Tibial artery (tissue), 4 donors: ENCODE measurements around the gene NFX1.
"Not testable (repeated sequence)": the region's sequence is repeated elsewhere in the genome, so short reads cannot be mapped to it uniquely, and the experiment has no call there.

Experiments used
- DNase-seq, 2 donors: peaks; one replicate each; pipeline ENCODE4 v3.0.0-alpha.2; 2019
- H3K27ac ChIP-seq, 2 donors: fragments of 200-600 bp; sonication (generic) in 1 of 2; 1 replicate in 1 of 2; 2 replicates in 1 of 2; pipeline ENCODE4 v1.5.1; 2018 to 2019; ENCODE audit warnings: mild to moderate bottlenecking in 1 of 2
- H3K27me3 ChIP-seq, 2 donors: fragments of 200-600 bp; sonication (generic) in 1 of 2; one replicate each; pipeline versions ENCODE4 v1.5.1 to v1.6.0; 2016 to 2019
- H3K36me3 ChIP-seq, 3 donors: fragments of 200-600 bp; sonication (generic) in 2 of 3; one replicate each; pipeline ENCODE4 v1.5.1; 2016 to 2019; ENCODE audit warnings: mild to moderate bottlenecking in 2 of 3
- H3K4me1 ChIP-seq, 4 donors: fragments of 200-600 bp; sonication (generic) in 2 of 4; 1 replicate in 3 of 4; 2 replicates in 1 of 4; pipeline ENCODE4 v1.5.1; 2016 to 2019
- H3K4me3 ChIP-seq, 2 donors: fragments of 200-600 bp; sonication (generic) in 1 of 2; 1 replicate in 1 of 2; 2 replicates in 1 of 2; pipeline ENCODE4 v1.5.1; 2018 to 2019; ENCODE audit warnings: mild to moderate bottlenecking in 2 of 2
- H3K9me3 ChIP-seq, 3 donors: fragments of 200-600 bp; sonication (generic) in 1 of 3; one replicate each; pipeline ENCODE4 v1.5.1; 2016 to 2019
- CTCF ChIP-seq, 2 experiments: fragments of 200-600 bp in 1 of 2; fragments of 450-650 bp in 1 of 2; IDR thresholded peaks; one replicate each; pipeline ENCODE4 v1.5.1; 2017 to 2019; ENCODE audit warnings: antibody characterized with exemption in 2 of 2, mild to moderate bottlenecking in 1 of 2, moderate library complexity in 1 of 2
- intact Hi-C: fragments of 100-400 bp; cut with DNase I; formaldehyde crosslinking; loops from one replicate; pipeline ENCODE4 v1.15.0; 2023; ENCODE audit warnings: low total_unique reads

Gene NFX1

GRCh38 chr9:33329979-33330378 is 39.7 kb downstream of the NFX1 start:
- H3K9me3 ChIP-seq = no peaks in the 10 kb centered on the region
- H3K27me3 ChIP-seq = no peaks in the 10 kb centered on the region
- intact Hi-C loops = no loop called here
- H3K27ac ChIP-seq = peak overlapping the region; percentile 49
- peaks cover 0 to 21% (median 16%) of the 10 kb centered on the region in 4 donors for H3K4me1 ChIP-seq
- peaks cover 38 to 94% (median 60%) of the 10 kb centered on the region in 3 donors for H3K36me3 ChIP-seq
- TF ChIP-seq CTCF (IDR thresholded peaks at IDR 0.05) = no peak
- H3K4me3 ChIP-seq = no peak overlapping the region
- DNase-seq = no peak

DNA sequence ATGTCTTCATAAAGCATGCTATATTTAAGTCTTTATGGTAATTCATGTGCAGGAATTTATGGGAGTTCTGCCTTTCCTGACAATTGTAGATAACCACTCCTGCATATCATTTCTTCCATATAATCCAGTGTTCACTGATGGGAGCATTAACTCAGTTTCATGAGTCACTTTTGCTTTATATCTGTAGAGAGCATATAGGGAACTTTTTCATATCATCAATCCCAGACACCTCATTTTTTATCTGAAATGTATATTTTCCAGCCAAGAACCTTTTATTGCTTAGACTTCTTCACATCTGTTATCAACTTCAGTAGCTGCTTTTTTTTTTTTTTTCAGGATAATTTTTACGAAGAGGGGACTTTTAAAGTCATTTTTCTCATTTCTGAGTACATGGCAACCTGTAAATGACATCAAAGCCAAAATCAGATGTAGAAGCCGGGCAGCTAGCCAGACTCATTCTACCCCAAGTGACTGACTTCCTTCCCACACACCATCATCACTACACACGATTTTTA is 41.1 kb downstream of the NFX1 start:
- Histone ChIP-seq H3K27ac (no peak overlapping the region), H3K4me3 (no peak overlapping the region), H3K27me3 (no peaks in the 10 kb centered on the region), H3K9me3 (no peaks in the 10 kb centered on the region), H3K4me1 (peaks cover 0 to 21% (median 16%) of the 10 kb centered on the region in 4 donors), H3K36me3 (peaks cover 36 to 90% (median 69%) of the 10 kb centered on the region in 3 donors)
- TF ChIP-seq CTCF (IDR thresholded peaks at IDR 0.05) = no peak
- no peak for DNase-seq
- intact Hi-C loops = no loop called here

DNA sequence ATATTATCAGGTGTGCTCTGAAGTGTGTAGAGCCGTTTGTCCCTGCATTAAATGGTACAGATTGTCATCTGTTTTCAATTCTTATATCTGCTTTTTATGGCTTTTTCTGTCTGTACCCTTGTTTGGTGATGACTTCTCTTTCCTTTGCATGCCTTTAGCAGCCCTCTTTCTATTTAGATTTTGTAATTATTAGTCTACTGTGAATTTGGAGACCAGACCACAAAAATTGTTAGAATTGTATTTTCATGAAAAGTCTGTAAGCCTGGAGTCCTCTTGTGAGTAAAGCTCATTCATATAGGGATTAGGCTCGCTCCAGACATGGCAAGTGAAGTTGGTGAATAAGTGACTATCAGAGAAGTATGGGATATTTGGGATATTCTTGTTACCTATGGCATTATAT is 41.7 kb downstream of the NFX1 start:
- Histone ChIP-seq H3K4me3 (no peak overlapping the region), H3K27me3 (no peaks in the 10 kb centered on the region), H3K27ac (no peak overlapping the region), H3K9me3 (no peaks in the 10 kb centered on the region), H3K4me1 (peaks cover 0 to 21% (median 16%) of the 10 kb centered on the region in 4 donors), H3K36me3 (peaks cover 41 to 91% (median 75%) of the 10 kb centered on the region in 3 donors)
- no peak for TF ChIP-seq CTCF (IDR thresholded peaks at IDR 0.05)
- DNase-seq = no peak
- intact Hi-C loops = no loop called here

DNA sequence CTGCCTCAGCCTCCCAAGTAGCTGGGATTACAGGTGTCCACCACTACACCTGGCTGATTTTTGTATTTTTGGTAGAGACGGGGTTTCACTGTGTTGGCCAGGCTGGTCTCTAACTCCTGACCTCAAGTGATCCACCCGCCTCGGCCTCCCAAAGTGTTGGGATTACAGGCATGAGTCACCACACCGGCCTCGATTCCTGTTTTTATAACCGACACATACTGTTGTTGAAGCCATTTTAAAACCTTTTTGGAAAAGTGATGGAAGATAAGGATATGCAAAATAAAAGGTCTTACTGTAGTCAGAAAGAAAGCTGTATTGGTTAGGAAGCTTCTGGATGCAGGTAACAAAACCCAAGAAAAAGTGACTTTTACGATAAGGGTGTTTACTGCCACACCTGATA is 42.6 kb downstream of the NFX1 start:
- Histone ChIP-seq H3K36me3 (peaks cover 49 to 91% (median 76%) of the 10 kb centered on the region in 3 donors), H3K4me1 (peaks cover 0 to 21% (median 15%) of the 10 kb centered on the region in 4 donors)
- not testable (repeated sequence) for DNase-seq

GRCh38 chr9:33340186-33340585 is 49.9 kb downstream of the NFX1 start:
- intact Hi-C loops = no loop called here
- peaks cover 85 to 100% (median 97%) of the 10 kb centered on the region in 3 donors for H3K36me3 ChIP-seq
- no peaks in the 10 kb centered on the region for H3K27me3 ChIP-seq
- no peaks in the 10 kb centered on the region for H3K9me3 ChIP-seq
- no peak for TF ChIP-seq CTCF (IDR thresholded peaks at IDR 0.05)
- no peak overlapping the region for H3K4me3 ChIP-seq
- no peak for DNase-seq
- no peak overlapping the region for H3K27ac ChIP-seq
- H3K4me1 ChIP-seq = no peaks in the 10 kb centered on the region

More for the DNA sequence above, 42.6 kb downstream of the NFX1 start:
- H3K27ac ChIP-seq, H3K4me3 ChIP-seq, H3K27me3 ChIP-seq, H3K9me3 ChIP-seq, intact Hi-C loops: not testable (repeated sequence)

DNA sequence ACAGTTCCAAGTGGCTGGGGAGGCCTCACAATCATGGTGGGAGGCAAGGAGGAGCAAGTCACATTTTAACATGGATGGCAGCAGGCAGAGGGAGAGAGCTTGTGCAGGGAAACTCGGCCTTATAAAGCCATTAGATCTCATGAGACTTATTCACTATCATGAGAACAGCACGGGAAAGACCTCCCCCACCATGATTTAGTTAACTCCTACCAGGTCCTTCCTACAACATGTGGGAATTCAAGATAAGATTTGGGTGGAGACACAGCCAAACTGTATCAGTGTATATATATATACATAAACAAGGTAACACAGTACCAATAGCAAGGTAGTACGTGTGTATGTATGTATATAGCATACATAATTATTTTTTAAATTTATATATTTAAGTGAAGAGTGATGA is 50.9 kb downstream of the NFX1 start:
- no peak for TF ChIP-seq CTCF (IDR thresholded peaks at IDR 0.05)
- no peak overlapping the region for H3K27ac ChIP-seq
- peaks cover 92 to 100% (median 100%) of the 10 kb centered on the region in 3 donors for H3K36me3 ChIP-seq
- H3K4me1 ChIP-seq = no peaks in the 10 kb centered on the region
- no peak for DNase-seq
- H3K27me3 ChIP-seq = no peaks in the 10 kb centered on the region
- no peaks in the 10 kb centered on the region for H3K9me3 ChIP-seq
- no peak overlapping the region for H3K4me3 ChIP-seq
- intact Hi-C loops = no loop called here
